BLaER1 treated with 17β-estradiol and CSF1 and Interleukin-3, amounts not matched to agents 10 nM and 100 nM (cell line): Measurements from ENCODE around the gene KIF17.
A peak's percentile ranks its signal among the peaks of the same experiment; 100 is the strongest.

Experiments used
- H3K27ac ChIP-seq, 11 experiments: shearing (Covaris generic); formaldehyde crosslinking; 2 replicates each; pipeline ENCODE4 v1.8.1; 2022
- H3K27me3 ChIP-seq, 11 experiments: shearing (Covaris generic); formaldehyde crosslinking; 2 replicates each; pipeline ENCODE4 v1.8.1; 2022
- H3K36me3 ChIP-seq, 11 experiments: shearing (Covaris generic); formaldehyde crosslinking; 2 replicates each; pipeline ENCODE4 v1.8.1; 2022
- H3K4me1 ChIP-seq, 10 experiments: shearing (Covaris generic); formaldehyde crosslinking; 2 replicates each; pipeline ENCODE4 v1.8.1; 2022
- H3K4me2 ChIP-seq, 11 experiments: shearing (Covaris generic); formaldehyde crosslinking; 2 replicates each; pipeline ENCODE4 v1.8.1; 2022
- H3K4me3 ChIP-seq, 10 experiments: shearing (Covaris generic); formaldehyde crosslinking; 2 replicates each; pipeline ENCODE4 v1.8.1; 2022
- H3K9ac ChIP-seq, 11 experiments: shearing (Covaris generic); formaldehyde crosslinking; 2 replicates each; pipeline ENCODE4 v1.8.1; 2022
- H3K9me3 ChIP-seq, 11 experiments: shearing (Covaris generic); formaldehyde crosslinking; replicated peaks in 1 of 11; 2 replicates each; pipeline ENCODE4 v1.8.1; 2022
- H4K20me1 ChIP-seq, 11 experiments: shearing (Covaris generic); formaldehyde crosslinking; 2 replicates each; pipeline ENCODE4 v1.8.1; 2022
- Cebpa-rat ChIP-seq, 11 experiments: shearing (Covaris generic); IDR thresholded peaks; 2 replicates each; pipeline ENCODE4 v1.8.1; 2022

KIF17 gene

GRCh38 chr1:20626524-20626923 lies 91.3 kb downstream of the KIF17 start:
- Histone ChIP-seq H3K4me3 (no peak overlapping the region), H3K9me3 (peaks cover 26 to 40% (median 37%) of the 10 kb centered on the region in 11 experiments; a peak in 21 of 22 replicates), H3K4me1 (peaks cover 0 to 6% (median 0%) of the 10 kb centered on the region in 10 experiments; a peak in 4 of 20 replicates), H4K20me1 (no peaks in the 10 kb centered on the region), H3K4me2 (peak overlapping the region in 3 of 11 experiments; percentile 12 to 15 (median 12); a peak in 4 of 22 replicates), H3K27me3 (no peaks in the 10 kb centered on the region), H3K36me3 (no peaks in the 10 kb centered on the region), H3K9ac (no peak overlapping the region), H3K27ac (no peak overlapping the region)
- no peak for TF ChIP-seq Cebpa-rat (IDR thresholded peaks at IDR 0.05)

DNA sequence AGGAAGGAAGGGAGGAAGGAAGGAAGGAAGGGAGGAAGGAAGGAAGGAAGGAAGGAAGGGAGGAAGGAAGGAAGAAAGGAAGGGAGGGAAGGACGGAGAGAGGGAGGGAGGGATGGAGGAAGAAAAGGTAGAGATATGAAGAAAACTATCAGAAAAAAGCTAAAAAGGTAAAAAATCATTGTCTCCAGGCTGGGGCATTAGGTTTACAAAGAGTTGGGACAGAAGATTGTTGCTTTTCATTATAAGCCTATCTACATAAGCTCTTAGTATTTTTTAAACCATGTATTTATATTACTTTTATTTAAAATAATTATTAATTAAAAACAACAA lies 91.7 kb downstream of the KIF17 start:
- H3K27me3 ChIP-seq = no peaks in the 10 kb centered on the region
- H3K4me3 ChIP-seq = no peak overlapping the region
- no peaks in the 10 kb centered on the region for H3K36me3 ChIP-seq
- no peak overlapping the region for H3K9ac ChIP-seq
- H3K4me1 ChIP-seq = peaks cover 0 to 6% (median 0%) of the 10 kb centered on the region in 10 experiments; a peak in 4 of 20 replicates
- no peak overlapping the region for H3K4me2 ChIP-seq
- H3K9me3 ChIP-seq = peaks cover 26 to 40% (median 37%) of the 10 kb centered on the region in 11 experiments; a peak in 21 of 22 replicates
- H3K27ac ChIP-seq = no peak overlapping the region
- H4K20me1 ChIP-seq = no peaks in the 10 kb centered on the region
- TF ChIP-seq Cebpa-rat (IDR thresholded peaks at IDR 0.05) = no peak

- peaks cover 0 to 6% (median 0%) of the 10 kb centered on the region in 10 experiments; a peak in 4 of 20 replicates for H3K4me1 ChIP-seq
- H3K36me3 ChIP-seq = no peaks in the 10 kb centered on the region
- no peak overlapping the region for H3K4me3 ChIP-seq
- no peak overlapping the region for H3K4me2 ChIP-seq
- TF ChIP-seq Cebpa-rat (IDR thresholded peaks at IDR 0.05) = no peak
- H4K20me1 ChIP-seq = no peaks in the 10 kb centered on the region
- H3K9me3 ChIP-seq = peaks cover 26 to 40% (median 37%) of the 10 kb centered on the region in 11 experiments; a peak in 21 of 22 replicates
- no peak overlapping the region for H3K27ac ChIP-seq
- no peak overlapping the region for H3K9ac ChIP-seq
- H3K27me3 ChIP-seq = no peaks in the 10 kb centered on the region
Observed at GRCh38 chr1:20625176-20626097, 92.4 kb downstream of the KIF17 start.

- Histone ChIP-seq H3K4me1 (peaks cover 0 to 6% (median 0%) of the 10 kb centered on the region in 10 experiments; a peak in 4 of 20 replicates), H4K20me1 (no peaks in the 10 kb centered on the region), H3K27ac (no peak overlapping the region), H3K36me3 (no peaks in the 10 kb centered on the region), H3K27me3 (no peaks in the 10 kb centered on the region), H3K4me2 (no peak overlapping the region), H3K4me3 (no peak overlapping the region), H3K9me3 (peaks cover 22 to 37% (median 33%) of the 10 kb centered on the region in 11 experiments; a peak in 21 of 22 replicates), H3K9ac (no peak overlapping the region)
- no peak for TF ChIP-seq Cebpa-rat (IDR thresholded peaks at IDR 0.05)
Observed at GRCh38 chr1:20624709-20625108, 93.1 kb downstream of the KIF17 start.

DNA sequence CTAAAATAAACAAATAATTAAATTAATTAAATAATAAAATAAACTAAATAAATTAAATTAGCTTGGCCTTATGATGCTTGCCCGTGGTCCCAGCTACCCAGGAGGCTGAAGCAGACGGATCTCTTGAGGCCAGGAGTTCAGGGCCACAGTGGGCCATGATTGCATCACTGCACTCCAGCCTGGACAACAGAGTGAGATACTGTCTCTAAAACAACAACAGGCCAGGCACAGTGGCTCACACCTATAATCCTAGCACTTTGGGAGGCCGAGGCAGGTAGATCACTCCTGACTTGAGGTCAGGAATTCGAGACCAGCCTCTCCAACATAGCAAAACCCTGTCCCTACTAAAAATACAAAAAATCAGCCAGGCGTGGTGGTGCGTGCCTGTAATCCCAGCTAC lies 96.8 kb downstream of the KIF17 start:
- H3K4me3 ChIP-seq = no peak overlapping the region
- no peak overlapping the region for H3K4me2 ChIP-seq
- H3K27ac ChIP-seq = no peak overlapping the region
- H3K9me3 ChIP-seq = no peaks in the 10 kb centered on the region
- H4K20me1 ChIP-seq = no peaks in the 10 kb centered on the region
- no peaks in the 10 kb centered on the region for H3K4me1 ChIP-seq
- no peak overlapping the region for H3K9ac ChIP-seq
- H3K27me3 ChIP-seq = no peaks in the 10 kb centered on the region
- H3K36me3 ChIP-seq = no peaks in the 10 kb centered on the region
- no peak for TF ChIP-seq Cebpa-rat (IDR thresholded peaks at IDR 0.05)

DNA sequence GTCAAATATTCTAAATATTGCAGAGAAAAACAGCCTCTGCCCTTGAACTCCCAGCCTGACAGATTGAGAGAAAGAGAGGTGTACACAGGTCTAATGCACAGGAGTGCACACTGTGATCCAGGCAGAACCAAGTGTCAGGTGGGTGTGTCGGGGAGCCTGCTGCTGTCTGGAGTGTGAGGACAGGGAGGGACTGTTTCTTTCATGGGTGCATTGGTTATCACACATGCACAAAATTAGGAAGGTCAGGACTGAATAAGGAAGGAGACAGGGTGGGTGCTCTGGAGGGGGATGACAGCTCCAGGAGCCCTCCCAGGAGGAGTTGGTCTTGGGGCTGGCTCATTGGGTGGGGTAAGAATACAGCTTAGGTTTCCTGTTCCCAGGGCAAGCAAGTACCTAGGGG lies 97.8 kb downstream of the KIF17 start:
- H3K9me3 ChIP-seq = no peaks in the 10 kb centered on the region
- TF ChIP-seq Cebpa-rat (IDR thresholded peaks at IDR 0.05) = no peak
- no peaks in the 10 kb centered on the region for H4K20me1 ChIP-seq
- no peak overlapping the region for H3K4me2 ChIP-seq
- no peaks in the 10 kb centered on the region for H3K27me3 ChIP-seq
- H3K4me3 ChIP-seq = no peak overlapping the region
- no peak overlapping the region for H3K27ac ChIP-seq
- H3K9ac ChIP-seq = no peak overlapping the region
- H3K4me1 ChIP-seq = no peaks in the 10 kb centered on the region
- H3K36me3 ChIP-seq = no peaks in the 10 kb centered on the region

DNA sequence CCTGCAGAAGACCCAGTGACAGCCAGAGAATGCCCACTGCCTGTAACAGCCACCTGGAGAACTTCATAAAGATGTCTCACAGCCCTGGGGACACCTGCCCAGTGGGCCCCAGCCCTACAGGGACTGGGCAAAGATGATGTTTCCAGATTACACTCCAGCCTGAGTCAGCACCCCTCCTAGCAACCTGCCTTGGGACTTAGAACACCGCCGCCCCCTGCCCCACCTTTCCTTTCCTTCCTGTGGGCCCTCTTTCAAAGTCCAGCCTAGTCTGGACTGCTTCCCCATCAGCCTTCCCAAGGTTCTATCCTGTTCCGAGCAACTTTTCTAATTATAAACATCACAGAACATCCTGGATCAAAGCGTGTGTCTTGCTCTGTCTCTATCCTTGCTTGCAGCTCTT lies 99.3 kb downstream of the KIF17 start:
- no peak for TF ChIP-seq Cebpa-rat (IDR thresholded peaks at IDR 0.05)
- no peaks in the 10 kb centered on the region for H3K36me3 ChIP-seq
- no peaks in the 10 kb centered on the region for H3K9me3 ChIP-seq
- H3K27ac ChIP-seq = no peak overlapping the region
- H3K27me3 ChIP-seq = no peaks in the 10 kb centered on the region
- no peaks in the 10 kb centered on the region for H4K20me1 ChIP-seq
- H3K9ac ChIP-seq = no peak overlapping the region
- H3K4me3 ChIP-seq = no peak overlapping the region
- peaks cover 0 to 4% (median 0%) of the 10 kb centered on the region in 10 experiments; a peak in 3 of 20 replicates for H3K4me1 ChIP-seq
- no peak overlapping the region for H3K4me2 ChIP-seq

DNA sequence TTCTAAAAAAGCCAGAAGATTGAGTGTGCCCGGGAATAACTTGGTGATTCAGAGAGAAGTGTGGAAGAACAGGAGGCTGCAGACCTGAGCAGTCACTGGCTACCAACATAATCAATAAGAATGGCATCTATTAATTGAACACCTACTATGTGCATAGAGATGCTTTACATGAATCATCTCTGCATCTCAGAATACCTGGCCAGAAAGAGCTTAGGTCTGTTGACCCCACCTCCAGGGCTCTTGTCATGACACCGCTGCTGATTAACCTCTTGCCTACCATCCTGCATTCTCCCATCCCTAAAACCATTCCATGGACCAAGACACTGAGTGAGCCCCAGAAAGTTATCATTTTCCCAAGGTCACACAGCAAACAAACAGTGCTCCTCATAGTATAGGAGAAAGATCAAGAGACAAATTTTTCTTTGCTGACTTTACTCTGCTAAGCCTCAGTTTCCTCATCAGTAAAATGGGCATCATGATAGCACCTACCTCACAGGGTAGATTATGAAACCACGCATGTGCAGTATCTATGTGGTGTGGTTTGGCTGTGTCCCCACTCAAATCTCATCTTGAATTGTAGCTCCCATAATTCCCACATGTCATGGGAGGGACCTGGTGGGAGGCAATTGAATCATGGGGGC lies 100.8 kb downstream of the KIF17 start:
- Histone ChIP-seq H3K27ac (no peak overlapping the region), H3K4me1 (peaks cover 0 to 8% (median 0%) of the 10 kb centered on the region in 10 experiments; a peak in 3 of 20 replicates), H3K9ac (no peak overlapping the region), H3K4me3 (no peak overlapping the region), H3K27me3 (no peaks in the 10 kb centered on the region), H3K4me2 (no peak overlapping the region), H3K9me3 (no peaks in the 10 kb centered on the region), H4K20me1 (no peaks in the 10 kb centered on the region), H3K36me3 (no peaks in the 10 kb centered on the region)
- TF ChIP-seq Cebpa-rat (IDR thresholded peaks at IDR 0.05) = no peak

DNA sequence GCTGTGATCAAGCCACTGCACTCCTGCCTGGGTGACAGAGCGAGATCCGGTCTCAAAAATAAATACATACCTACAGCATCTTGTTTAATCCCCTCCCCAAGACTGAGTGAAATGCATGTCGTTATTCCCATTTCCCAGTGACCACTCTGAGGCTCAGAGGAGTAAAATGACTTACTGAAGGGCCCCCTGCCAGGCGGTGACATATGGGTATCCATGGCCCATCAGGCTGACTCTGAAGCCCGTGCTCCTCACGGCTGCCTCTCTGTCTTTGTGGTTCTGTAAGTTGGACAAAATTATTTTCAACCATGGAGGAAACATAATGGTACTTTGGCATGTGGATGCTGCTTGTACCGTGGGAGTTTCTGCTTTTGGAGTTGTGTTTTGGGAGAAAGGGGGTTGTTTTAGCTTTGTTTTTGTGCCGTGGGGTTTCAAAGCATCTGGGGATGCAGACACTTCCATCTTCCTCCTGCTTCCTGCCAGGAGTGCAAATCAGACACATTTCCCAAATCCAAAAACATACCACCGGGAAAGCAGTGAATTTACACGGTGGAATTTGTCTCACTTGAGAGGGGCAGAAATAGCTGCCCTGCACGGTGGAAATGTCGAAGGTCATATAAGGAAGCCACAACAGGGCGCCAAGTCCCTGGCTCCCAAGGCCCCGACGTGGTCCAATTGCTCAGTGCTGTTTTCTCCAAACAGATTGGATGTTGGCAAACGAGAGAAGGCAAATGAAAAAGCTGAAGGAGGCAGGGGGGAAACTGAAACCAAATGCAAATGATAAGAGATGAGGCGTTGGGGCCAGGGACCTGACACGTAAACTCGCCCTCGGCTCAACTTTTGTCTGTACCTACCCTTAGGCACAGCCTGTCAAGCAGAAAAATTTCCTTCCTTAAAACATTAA lies 101.6 kb downstream of the KIF17 start:
- Histone ChIP-seq H3K9me3 (no peaks in the 10 kb centered on the region), H3K4me2 (no peak overlapping the region)
- no peak for TF ChIP-seq Cebpa-rat (IDR thresholded peaks at IDR 0.05)

More for the DNA sequence above, 101.6 kb downstream of the KIF17 start:
- H3K4me1 ChIP-seq = peaks cover 0 to 8% (median 0%) of the 10 kb centered on the region in 10 experiments; a peak in 3 of 20 replicates
- H3K36me3 ChIP-seq = no peaks in the 10 kb centered on the region
- no peak overlapping the region for H3K9ac ChIP-seq
- no peak overlapping the region for H3K4me3 ChIP-seq
- H3K27me3 ChIP-seq = no peaks in the 10 kb centered on the region
- H4K20me1 ChIP-seq = no peaks in the 10 kb centered on the region
- H3K27ac ChIP-seq = no peak overlapping the region
